Astrocyte of the hippocampus (primary cell): ENCODE measurements around the gene PPP1R1B.

Source experiments
- DNase-seq: peaks from one replicate; pipeline ENCODE4 v3.0.0; 2011; ENCODE audit warnings: low read depth, low spot score

Gene PPP1R1B

DNA sequence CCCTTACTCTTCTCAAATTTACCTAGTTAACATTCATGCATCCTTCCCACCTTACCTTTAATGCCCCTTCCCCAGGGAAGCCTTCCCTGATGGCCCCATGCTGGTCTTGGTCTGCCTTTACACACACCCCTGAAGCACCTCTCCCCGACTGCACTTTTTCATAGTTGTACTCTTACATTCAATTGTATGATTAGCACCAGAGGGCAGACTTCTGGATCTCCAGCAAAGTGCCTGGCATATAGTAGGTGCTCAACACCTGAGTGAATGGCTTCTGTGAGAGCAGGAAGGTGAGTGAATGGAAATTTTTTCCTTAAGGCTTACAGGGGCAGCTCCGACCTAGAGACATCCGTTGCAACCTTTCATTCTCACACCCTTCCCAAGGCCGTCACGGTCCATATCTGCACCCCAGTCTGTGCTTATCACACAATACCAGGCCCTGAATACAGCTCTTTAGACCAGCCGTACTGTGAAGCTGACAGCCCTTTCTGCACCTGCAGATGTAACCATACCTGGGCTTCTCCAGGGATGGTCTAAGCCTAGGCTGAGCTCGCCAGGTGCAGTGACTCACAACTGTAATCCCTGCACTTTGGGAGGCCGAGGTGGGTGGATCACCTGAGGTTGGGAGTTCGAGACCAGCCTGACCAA, 56.7 kb downstream of the PPP1R1B start:
- DNase-seq, result no peak

- no peak for DNase-seq
Observed at GRCh38 chr17:39684369-39685192, 57.8 kb downstream of the PPP1R1B start.
